Measurements from ENCODE around the gene TIMM13. TPM values are rescaled to one million over a fixed set of nuclear protein-coding genes. Genes with fewer than 3 reads are reported as not detected.
"Not testable (repeated sequence)": the region's sequence is repeated elsewhere in the genome, so short reads cannot be mapped to it uniquely, and the experiment has no call there.

The TIMM13 gene
- polyA plus RNA-seq (ENCODE audit: low read depth in 6 of 6), result 10 to 100 TPM; 50.0 to 99.3 (median 70.8) TPM

- Mint-ChIP-seq H3K36me3 (no peaks in the 10 kb centered on the region), H3K4me1 (peaks cover 15 to 18% (median 17%) of the 10 kb centered on the region in 3 donors), H3K9me3 (no peaks in the 10 kb centered on the region), H3K4me3 (peak within 1 kb of the TSS; percentile 91 to 98 (median 96)), H3K27ac (peak within 1 kb of the TSS; percentile 95 to 98 (median 98)), H3K27me3 (no peaks in the 10 kb centered on the region)
- DNase-seq (peak; percentile 98), ATAC-seq (ENCODE audit: low read depth in 2 of 2) (peak; percentile 94)
Measured at GRCh38 chr19:2427429-2428320, at the start of gene TIMM13. Gene TIMM13 (minus strand): TSS chr19:2427586. CDS start chr19:2427533, 53 bp downstream.

GRCh38 chr19:2476451-2477140, 49.2 kb upstream of the TIMM13 start:
- Mint-ChIP-seq H3K27me3 (peaks cover 0 to 3% (median 0%) of the 10 kb centered on the region in 3 donors), H3K4me1 (peaks cover 33 to 37% (median 35%) of the 10 kb centered on the region in 3 donors), H3K27ac (peak overlapping the region; percentile 96 to 99 (median 98)), H3K36me3 (no peaks in the 10 kb centered on the region), H3K4me3 (peak overlapping the region; percentile 93 to 100 (median 98)), H3K9me3 (peaks cover 0 to 7% (median under 1%) of the 10 kb centered on the region in 7 donors)
- peak; percentile 55 for DNase-seq
- no peak for ATAC-seq (ENCODE audit: low read depth in 2 of 2)

- DNase-seq, result peak; percentile 97
- ATAC-seq (ENCODE audit: low read depth in 2 of 2), result peak; percentile 60 to 66
- Mint-ChIP-seq H3K4me3 (peak within 1 kb of the TSS; percentile 93 to 100 (median 98)), H3K4me1 (peaks cover 33 to 37% (median 35%) of the 10 kb centered on the region in 3 donors), H3K27ac (peak within 1 kb of the TSS; percentile 96 to 99 (median 98)), H3K9me3 (peaks cover 0 to 4% (median 0%) of the 10 kb centered on the region in 7 donors), H3K36me3 (no peaks in the 10 kb centered on the region), H3K27me3 (peaks cover 0 to 3% (median 0%) of the 10 kb centered on the region in 3 donors)
Measured at GRCh38 chr19:2475702-2476450, 48.5 kb upstream of the TIMM13 start, which contains the start of gene GADD45B. Gene GADD45B (plus strand): TSS chr19:2476127. CDS start chr19:2476359, 232 bp downstream.

- Mint-ChIP-seq H3K27ac (peak overlapping the region; percentile 78 to 97 (median 94)), H3K4me1 (peaks cover 33 to 37% (median 35%) of the 10 kb centered on the region in 3 donors), H3K9me3 (peaks cover 0 to 4% (median 0%) of the 10 kb centered on the region in 7 donors)
Measured at GRCh38 chr19:2475018-2475701, 47.8 kb upstream of the TIMM13 start.

GRCh38 chr19:2474232-2475017, 47.0 kb upstream of the TIMM13 start:
- Mint-ChIP-seq H3K4me3 (peak overlapping the region; percentile 65 to 100 (median 98)), H3K4me1 (peaks cover 31 to 39% (median 31%) of the 10 kb centered on the region in 3 donors), H3K9me3 (peaks cover 0 to 4% (median 0%) of the 10 kb centered on the region in 7 donors), H3K36me3 (no peaks in the 10 kb centered on the region), H3K27me3 (peaks cover 0 to 3% (median 0%) of the 10 kb centered on the region in 3 donors), H3K27ac (peak overlapping the region; percentile 59 to 97 (median 85))
- ATAC-seq (ENCODE audit: low read depth in 2 of 2) (peak; percentile 44 to 51), DNase-seq (peak; percentile 88)

More at GRCh38 chr19:2475018-2475701, 47.8 kb upstream of the TIMM13 start:
- ATAC-seq (ENCODE audit: low read depth in 2 of 2), result peak; percentile 11 to 15
- peak overlapping the region; percentile 85 to 100 (median 98) for H3K4me3 Mint-ChIP-seq
- DNase-seq, result peak; percentile 64
- H3K36me3 Mint-ChIP-seq, result no peaks in the 10 kb centered on the region
- peaks cover 0 to 3% (median 0%) of the 10 kb centered on the region in 3 donors for H3K27me3 Mint-ChIP-seq

GRCh38 chr19:2469915-2470200, 42.5 kb upstream of the TIMM13 start:
- H3K36me3 Mint-ChIP-seq; H3K9me3 Mint-ChIP-seq; H3K4me3 Mint-ChIP-seq; H3K4me1 Mint-ChIP-seq; H3K27me3 Mint-ChIP-seq; H3K27ac Mint-ChIP-seq; DNase-seq; ATAC-seq (ENCODE audit: low read depth in 2 of 2): not testable (repeated sequence)

GRCh38 chr19:2469102-2469914, 41.9 kb upstream of the TIMM13 start:
- DNase-seq, result no peak
- Mint-ChIP-seq H3K4me3 (no peak overlapping the region), H3K27me3 (no peaks in the 10 kb centered on the region), H3K27ac (no peak overlapping the region), H3K4me1 (peaks cover 0 to 7% (median 6%) of the 10 kb centered on the region in 3 donors), H3K9me3 (no peaks in the 10 kb centered on the region), H3K36me3 (no peaks in the 10 kb centered on the region)
- no peak for ATAC-seq (ENCODE audit: low read depth in 2 of 2)

GRCh38 chr19:2468596-2468995, 41.2 kb upstream of the TIMM13 start:
- Mint-ChIP-seq H3K9me3 (no peaks in the 10 kb centered on the region), H3K27me3 (no peaks in the 10 kb centered on the region), H3K36me3 (no peaks in the 10 kb centered on the region), H3K4me1 (peaks cover 0 to 7% (median 6%) of the 10 kb centered on the region in 3 donors), H3K27ac (no peak overlapping the region), H3K4me3 (peak overlapping the region in 1 of 8 donors; percentile 51)
- no peak for DNase-seq
- ATAC-seq (ENCODE audit: low read depth in 2 of 2), result no peak

GRCh38 chr19:2464389-2464788, 37.0 kb upstream of the TIMM13 start:
- Mint-ChIP-seq H3K27ac (no peak overlapping the region), H3K9me3 (no peaks in the 10 kb centered on the region), H3K4me1 (peaks cover 8 to 17% (median 14%) of the 10 kb centered on the region in 3 donors), H3K4me3 (peak overlapping the region in 1 of 8 donors; percentile 38), H3K36me3 (no peaks in the 10 kb centered on the region), H3K27me3 (peaks cover 0 to 22% (median 0%) of the 10 kb centered on the region in 3 donors)
- ATAC-seq (ENCODE audit: low read depth in 2 of 2), result no peak
- no peak for DNase-seq

- H3K4me3 Mint-ChIP-seq, result peak overlapping the region in 6 of 8 donors; percentile 29 to 79 (median 45)
- not testable (repeated sequence) for DNase-seq; H3K36me3 Mint-ChIP-seq; ATAC-seq (ENCODE audit: low read depth in 2 of 2); H3K9me3 Mint-ChIP-seq
- H3K4me1 Mint-ChIP-seq, result peaks cover 8 to 15% (median 12%) of the 10 kb centered on the region in 3 donors
- H3K27me3 Mint-ChIP-seq, result peaks cover 0 to 22% (median 0%) of the 10 kb centered on the region in 3 donors
- H3K27ac Mint-ChIP-seq, result peak overlapping the region in 1 of 6 donors; percentile 32
Measured at GRCh38 chr19:2463694-2464093, 36.3 kb upstream of the TIMM13 start.
